ENCODE measurements around the gene NXPH4.

NXPH4 gene

DNA sequence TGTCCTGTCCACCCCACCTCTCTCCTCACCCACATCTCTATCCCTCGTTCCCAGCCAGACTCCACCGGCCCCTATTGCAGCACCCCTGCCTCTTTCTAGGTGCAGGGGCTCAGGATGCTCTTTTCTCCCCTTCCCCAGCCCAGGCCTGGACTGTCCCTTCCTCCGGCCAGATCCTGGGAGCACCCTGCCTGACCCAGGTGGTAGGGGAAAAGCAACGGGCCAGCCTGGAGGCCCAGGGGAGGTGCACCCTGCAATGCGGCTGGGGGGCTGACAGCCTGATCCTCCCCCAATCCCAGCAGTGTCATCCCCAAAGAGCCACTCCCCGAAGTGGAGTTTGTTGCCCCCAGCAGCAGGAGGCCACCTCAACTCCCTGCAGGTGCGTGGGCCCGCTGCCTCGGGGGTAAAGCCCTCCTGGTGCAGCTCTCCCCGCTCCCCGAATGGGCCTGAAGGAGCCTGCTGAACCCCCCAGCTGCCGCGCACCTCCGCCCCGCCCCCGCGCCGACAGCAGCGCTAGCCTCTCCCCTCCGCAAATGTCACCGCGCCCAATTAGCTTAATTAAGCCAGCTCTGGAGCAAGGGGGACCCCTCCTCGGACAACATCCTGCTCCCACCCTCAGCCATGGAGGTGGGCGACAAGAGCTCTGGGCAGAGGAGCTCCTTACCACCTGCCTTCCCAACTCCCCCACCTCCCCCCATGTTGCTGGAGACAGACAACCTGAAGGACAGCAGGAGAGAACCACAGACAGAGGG lies 4.7 kb downstream of the NXPH4 start:
- TF ChIP-seq, protein P1, sequence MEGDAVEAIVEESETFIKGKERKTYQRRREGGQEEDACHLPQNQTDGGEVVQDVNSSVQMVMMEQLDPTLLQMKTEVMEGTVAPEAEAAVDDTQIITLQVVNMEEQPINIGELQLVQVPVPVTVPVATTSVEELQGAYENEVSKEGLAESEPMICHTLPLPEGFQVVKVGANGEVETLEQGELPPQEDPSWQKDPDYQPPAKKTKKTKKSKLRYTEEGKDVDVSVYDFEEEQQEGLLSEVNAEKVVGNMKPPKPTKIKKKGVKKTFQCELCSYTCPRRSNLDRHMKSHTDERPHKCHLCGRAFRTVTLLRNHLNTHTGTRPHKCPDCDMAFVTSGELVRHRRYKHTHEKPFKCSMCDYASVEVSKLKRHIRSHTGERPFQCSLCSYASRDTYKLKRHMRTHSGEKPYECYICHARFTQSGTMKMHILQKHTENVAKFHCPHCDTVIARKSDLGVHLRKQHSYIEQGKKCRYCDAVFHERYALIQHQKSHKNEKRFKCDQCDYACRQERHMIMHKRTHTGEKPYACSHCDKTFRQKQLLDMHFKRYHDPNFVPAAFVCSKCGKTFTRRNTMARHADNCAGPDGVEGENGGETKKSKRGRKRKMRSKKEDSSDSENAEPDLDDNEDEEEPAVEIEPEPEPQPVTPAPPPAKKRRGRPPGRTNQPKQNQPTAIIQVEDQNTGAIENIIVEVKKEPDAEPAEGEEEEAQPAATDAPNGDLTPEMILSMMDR (IDR thresholded peaks at IDR 0.05; ENCODE audit: control insufficient read depth, extremely low read depth, insufficient read depth) = no peak
- no peak overlapping the region for H3K4me3 ChIP-seq (ENCODE audit: low read depth, low read length)
- no peak for DNase-seq (ENCODE audit: low read depth)

DNA sequence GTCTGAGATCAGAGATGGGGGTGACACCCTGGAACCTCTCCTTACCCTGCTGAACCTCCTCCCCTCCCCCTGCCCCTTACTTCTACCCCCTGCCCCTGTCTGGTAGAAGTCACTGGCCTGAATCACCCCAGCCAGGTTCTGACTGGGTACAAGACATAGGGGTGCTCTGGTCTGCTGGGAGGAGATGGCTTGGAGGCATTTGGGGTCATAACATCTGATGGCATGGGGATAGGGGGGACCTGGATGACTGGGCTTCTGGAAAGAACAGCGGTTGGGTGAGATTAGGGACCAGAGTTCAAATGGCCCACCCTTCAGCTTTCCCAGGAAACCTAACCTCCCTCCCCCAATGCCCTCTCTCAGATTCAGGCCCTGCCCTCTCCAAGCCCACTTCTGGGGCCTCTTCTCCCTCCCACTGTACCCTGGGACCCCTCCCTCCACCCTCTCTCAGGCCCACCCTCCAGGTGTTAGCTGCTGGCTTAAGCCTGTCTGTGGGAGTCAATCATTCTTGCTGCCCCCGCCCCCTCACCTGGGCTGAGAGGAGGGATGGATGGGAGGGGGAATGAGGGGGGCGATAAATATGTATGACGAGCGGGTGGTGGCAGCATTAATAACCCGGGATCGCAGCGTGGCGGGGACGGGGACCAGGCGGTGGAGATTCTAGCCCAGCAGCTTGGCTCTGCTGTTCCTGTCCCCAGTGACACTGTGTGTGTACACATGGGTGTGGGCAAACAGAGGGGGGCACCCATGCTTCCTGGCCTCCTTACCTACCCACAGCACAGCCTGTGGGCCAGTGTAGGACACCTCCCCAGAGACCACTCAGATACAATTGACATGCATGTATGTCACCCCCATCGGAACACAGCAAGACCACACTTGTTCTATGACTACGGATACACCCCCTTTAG lies 5.9 kb downstream of the NXPH4 start:
- no peak for DNase-seq (ENCODE audit: low read depth)
- TF ChIP-seq, protein P1 (IDR thresholded peaks at IDR 0.05; ENCODE audit: control insufficient read depth, extremely low read depth, insufficient read depth) = no peak
- H3K4me3 ChIP-seq (ENCODE audit: low read depth, low read length) = no peak overlapping the region

DNA sequence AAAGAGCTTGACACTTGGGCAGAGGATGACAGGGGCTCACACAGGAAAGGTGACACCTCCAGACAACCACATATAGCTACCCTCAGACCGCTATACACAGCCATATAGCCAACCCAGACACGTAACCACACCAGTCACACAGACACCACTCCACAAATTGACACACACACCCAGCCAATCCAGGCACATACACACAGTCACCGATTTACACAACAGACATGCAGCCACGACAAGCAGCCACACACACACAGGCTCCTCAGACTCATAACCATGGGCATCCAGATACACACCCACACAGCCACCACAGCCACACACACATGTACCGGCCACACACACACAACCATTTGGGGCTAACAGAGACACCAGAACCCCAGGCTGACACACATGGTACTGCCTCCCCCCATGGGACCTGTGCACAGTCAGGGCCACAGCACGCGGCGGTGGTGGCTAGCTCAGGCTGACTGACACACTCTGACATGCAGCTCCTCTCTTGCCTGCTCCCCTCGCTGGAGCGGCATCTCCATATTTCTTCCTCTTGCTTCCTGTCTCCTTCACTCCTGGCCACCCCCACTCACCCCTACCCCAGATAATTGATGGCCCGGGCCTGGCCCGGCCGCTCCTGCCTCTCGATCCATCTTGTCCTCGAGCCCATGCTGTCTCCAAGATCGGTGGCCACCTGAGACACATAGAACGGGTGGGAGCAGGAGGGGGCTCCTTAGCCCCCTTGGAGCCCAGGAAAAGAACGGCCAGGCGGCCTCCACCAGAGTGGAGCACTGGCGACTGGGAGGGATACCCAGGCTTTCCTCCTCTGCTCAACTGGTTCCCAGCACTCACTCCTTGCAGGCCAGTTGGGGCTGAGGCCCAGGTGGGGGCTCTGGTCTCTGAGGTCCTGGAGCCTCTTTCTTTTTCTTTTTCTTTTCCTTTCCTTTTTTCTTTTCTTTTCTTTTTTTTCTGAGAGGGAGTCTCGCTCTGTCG lies 6.9 kb downstream of the NXPH4 start:
- no peak overlapping the region for H3K4me3 ChIP-seq (ENCODE audit: low read depth, low read length)
- no peak for DNase-seq (ENCODE audit: low read depth)
- TF ChIP-seq, protein P1 (IDR thresholded peaks at IDR 0.05; ENCODE audit: control insufficient read depth, extremely low read depth, insufficient read depth) = no peak

DNA sequence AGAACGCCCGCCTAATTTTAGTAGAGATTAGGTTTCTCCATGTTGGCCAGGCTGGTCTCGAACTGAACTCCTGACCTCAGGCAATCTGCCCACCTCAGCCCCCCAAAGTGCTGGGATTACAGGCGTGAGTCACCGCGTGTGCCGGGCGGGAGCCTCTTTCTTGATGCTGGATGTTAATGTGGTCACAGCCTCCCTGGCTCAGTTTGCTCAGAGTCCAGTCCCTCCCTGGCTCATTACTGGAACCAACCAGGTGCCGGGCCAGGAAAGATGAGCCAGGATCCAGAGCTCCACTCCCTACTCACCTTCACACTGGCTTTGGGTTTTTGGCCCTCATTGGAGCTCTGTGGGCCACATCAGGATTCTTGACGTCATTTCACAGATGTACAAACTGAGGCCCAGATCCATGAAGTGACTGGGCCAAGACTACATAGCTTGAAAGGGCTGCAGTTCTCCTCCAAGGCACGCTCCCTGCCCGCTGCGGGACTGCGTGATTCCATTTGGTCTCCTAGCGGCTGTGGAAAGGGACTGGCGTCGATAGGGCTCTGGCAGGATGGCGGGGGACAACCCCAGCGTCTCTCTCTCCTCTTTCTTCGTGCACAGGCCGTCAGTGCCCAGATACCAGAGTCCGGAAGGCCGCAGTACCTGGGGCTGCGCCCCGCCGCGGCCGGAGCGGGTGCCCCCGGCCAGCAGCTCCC lies 7.8 kb downstream of the NXPH4 start:
- DNase-seq (ENCODE audit: low read depth) = no peak
- TF ChIP-seq, protein P1 (IDR thresholded peaks at IDR 0.05; ENCODE audit: control insufficient read depth, extremely low read depth, insufficient read depth) = no peak
- no peak overlapping the region for H3K4me3 ChIP-seq (ENCODE audit: low read depth, low read length)

DNA sequence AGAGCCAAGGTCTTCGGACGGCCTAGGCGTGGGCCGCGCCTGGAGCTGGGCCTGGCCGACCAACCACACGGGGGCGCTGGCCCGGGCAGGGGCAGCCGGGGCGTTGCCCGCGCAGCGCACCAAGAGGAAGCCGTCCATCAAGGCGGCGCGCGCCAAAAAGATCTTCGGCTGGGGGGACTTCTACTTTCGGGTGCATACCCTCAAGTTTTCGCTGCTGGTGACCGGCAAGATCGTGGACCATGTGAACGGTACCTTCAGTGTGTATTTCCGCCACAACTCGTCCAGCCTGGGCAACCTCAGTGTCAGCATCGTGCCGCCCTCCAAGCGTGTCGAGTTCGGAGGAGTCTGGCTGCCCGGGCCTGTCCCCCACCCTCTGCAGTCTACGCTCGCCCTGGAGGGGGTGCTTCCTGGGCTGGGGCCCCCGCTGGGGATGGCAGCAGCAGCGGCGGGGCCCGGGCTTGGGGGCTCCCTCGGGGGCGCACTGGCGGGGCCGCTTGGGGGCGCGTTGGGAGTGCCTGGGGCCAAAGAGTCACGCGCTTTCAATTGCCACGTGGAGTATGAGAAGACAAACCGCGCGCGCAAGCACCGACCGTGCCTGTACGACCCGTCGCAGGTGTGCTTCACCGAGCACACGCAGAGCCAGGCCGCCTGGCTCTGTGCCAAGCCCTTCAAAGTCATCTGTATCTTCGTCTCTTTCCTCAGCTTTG lies 8.5 kb downstream of the NXPH4 start:
- no peak for DNase-seq (ENCODE audit: low read depth)
- TF ChIP-seq, protein P1 (IDR thresholded peaks at IDR 0.05; ENCODE audit: control insufficient read depth, extremely low read depth, insufficient read depth) = no peak
- H3K4me3 ChIP-seq (ENCODE audit: low read depth, low read length) = no peak overlapping the region

Measured in LNCaP clone FGC (cell line).